Lower leg skin (tissue), 3 donors: ENCODE data around the gene CMIP.

Experiments
- POLR2A ChIP-seq, 2 donors: fragments of 450-650 bp; IDR thresholded peaks; one replicate each; pipeline ENCODE4 v1.6.1; 2016 to 2017; ENCODE audit warnings: antibody characterized with exemption in 2 of 2, mild to moderate bottlenecking in 1 of 2, moderate library complexity in 1 of 2
- TF ChIP-seq, protein P1 (sequence below), 3 donors: fragments of 450-650 bp; IDR thresholded peaks; one replicate each; pipeline ENCODE4 v1.5.1; 2016; ENCODE audit warnings: antibody characterized with exemption in 3 of 3, mild to moderate bottlenecking in 3 of 3, moderate library complexity in 2 of 3

DNA sequence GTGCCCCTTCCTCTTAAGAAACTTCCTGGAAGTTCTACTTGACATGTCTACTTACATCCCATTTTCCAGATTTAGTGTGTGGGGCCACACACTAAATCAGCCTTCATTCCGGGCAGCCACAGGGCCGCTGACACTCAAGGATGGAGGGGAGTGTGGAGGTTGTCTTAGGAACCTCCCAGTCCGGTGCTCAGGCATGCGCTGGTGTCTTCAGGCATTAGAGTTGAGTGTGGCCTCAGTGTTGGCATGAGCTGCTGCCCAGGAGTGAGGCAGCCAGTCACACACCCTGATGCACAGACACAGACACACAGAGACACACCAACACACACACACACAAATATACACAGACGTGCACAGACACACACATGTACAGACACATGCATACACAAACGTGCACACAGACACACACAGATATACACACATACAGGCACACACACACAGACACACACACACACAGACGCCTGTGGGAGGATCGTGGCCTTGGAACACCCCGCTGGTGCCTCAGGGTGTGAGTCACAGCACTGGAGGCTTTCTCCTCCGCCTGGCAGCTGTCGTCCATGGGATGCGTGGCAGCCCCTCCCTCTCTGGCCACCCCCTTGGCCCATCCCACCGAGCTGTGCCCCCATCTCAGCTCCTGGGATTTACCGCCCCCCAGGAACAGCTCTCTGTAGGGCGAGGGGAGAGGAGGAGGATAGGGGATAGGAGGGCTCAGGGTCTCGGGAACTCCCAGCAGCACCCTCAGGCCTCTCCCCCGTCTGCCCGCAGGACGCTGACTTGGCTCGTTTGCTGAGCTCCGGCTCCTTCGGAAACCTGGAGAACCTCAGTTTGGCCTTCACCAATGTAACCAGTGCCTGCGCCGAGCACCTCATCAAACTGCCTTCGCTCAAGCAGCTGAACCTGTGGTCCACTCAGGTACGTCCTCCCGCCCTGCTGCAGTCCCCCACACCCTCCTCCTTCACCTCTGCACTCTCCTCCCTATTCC lies 258.9 kb downstream of the CMIP start:
- TF ChIP-seq, protein P1, sequence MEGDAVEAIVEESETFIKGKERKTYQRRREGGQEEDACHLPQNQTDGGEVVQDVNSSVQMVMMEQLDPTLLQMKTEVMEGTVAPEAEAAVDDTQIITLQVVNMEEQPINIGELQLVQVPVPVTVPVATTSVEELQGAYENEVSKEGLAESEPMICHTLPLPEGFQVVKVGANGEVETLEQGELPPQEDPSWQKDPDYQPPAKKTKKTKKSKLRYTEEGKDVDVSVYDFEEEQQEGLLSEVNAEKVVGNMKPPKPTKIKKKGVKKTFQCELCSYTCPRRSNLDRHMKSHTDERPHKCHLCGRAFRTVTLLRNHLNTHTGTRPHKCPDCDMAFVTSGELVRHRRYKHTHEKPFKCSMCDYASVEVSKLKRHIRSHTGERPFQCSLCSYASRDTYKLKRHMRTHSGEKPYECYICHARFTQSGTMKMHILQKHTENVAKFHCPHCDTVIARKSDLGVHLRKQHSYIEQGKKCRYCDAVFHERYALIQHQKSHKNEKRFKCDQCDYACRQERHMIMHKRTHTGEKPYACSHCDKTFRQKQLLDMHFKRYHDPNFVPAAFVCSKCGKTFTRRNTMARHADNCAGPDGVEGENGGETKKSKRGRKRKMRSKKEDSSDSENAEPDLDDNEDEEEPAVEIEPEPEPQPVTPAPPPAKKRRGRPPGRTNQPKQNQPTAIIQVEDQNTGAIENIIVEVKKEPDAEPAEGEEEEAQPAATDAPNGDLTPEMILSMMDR (IDR thresholded peaks at IDR 0.05): no peak
- no peak for TF ChIP-seq POLR2A (IDR thresholded peaks at IDR 0.05)
